ENCODE data around the gene MLF2. TPM values are rescaled to one million over a fixed set of nuclear protein-coding genes. Genes with fewer than 3 reads are reported as not detected.

Gene MLF2
- total and polyA plus RNA-seq, 2 of the 13 experiments (the other 11 are each of a cell fraction or from before 2014, with no cell fraction given) = 88.1 to 167 TPM

DNA sequence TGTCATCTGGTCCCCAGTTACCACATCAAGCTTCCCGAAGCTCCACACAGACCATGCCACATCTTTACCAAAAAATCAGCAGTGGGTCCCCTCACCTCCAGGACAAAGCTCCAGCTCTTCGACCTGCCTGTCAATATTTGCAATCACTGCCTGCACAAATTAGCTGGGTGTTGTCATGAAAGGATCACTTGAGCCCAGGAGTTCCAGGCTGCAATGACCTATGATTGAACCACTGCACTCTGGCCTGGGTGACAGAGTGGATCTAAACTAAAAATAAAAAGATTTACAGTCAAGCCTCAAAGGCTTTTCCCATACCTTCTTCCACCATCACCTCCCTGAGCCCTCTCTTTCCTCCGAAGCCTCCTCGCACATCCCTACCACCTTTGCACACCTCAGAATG lies 43.6 kb upstream of the MLF2 start (continued):
- no peak for TF ChIP-seq NFAT5 (CRISPR knock-in tag; IDR thresholded peaks at IDR 0.05)
- TF ChIP-seq, protein P1, sequence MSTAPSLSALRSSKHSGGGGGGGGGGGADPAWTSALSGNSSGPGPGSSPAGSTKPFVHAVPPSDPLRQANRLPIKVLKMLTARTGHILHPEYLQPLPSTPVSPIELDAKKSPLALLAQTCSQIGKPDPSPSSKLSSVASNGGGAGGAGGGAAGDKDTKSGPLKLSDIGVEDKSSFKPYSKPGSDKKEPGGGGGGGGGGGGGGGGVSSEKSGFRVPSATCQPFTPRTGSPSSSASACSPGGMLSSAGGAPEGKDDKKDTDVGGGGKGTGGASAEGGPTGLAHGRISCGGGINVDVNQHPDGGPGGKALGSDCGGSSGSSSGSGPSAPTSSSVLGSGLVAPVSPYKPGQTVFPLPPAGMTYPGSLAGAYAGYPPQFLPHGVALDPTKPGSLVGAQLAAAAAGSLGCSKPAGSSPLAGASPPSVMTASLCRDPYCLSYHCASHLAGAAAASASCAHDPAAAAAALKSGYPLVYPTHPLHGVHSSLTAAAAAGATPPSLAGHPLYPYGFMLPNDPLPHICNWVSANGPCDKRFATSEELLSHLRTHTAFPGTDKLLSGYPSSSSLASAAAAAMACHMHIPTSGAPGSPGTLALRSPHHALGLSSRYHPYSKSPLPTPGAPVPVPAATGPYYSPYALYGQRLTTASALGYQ (CRISPR knock-in tag; IDR thresholded peaks at IDR 0.05) = no peak

DNA sequence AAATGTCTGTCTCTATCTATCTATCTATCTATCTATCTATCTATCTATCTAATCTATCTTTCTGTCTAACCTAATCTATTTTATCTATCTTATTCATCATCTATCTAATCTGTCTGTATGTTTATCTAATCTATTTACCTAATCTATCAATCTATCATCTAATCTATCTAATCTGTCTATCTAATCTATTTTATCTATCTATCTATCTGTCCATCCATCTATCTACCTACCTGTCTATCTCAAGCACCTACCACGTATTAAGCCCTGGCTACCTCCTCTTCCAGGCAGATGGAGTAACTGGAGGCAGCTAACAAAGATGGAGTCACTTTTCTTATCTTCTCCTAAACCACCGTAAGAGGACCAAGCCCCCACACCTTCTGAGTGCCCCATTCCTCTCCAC lies 42.1 kb upstream of the MLF2 start:
- no peak overlapping the region for H3K4me3 ChIP-seq (replicated peaks in 1 of 3; ENCODE audit: insufficient read depth in 1 of 3, low read depth in 2 of 3, low read length in 3 of 3)
- intact Hi-C loops (cut with micrococcal nuclease; ENCODE audit: unreplicated experiment) = no loop called here
- no peak overlapping the region for H2AFZ ChIP-seq (ENCODE audit: low read length)
- no peaks in the 10 kb centered on the region for H3K79me2 ChIP-seq (ENCODE audit: insufficient read depth, low read length)
- H3K9me3 ChIP-seq (ENCODE audit: low read length) = no peaks in the 10 kb centered on the region
- H3K27me3 ChIP-seq (ENCODE audit: control insufficient read depth in 1 of 2, insufficient read depth in 2 of 2, low read length in 2 of 2) = no peaks in the 10 kb centered on the region
- DNase-seq (ENCODE audit: low spot score) = no peak
- ChIA-PET CTCF (ENCODE audit: low intra/inter-chr PET ratio, low total read pairs) (no interaction called here), POLR2A (no interaction called here)
- no peak overlapping the region for H3K9ac ChIP-seq (ENCODE audit: insufficient read depth, low read depth, low read length)
- no TSS peak for BruUV-seq (replicated peaks)
- H3K4me2 ChIP-seq (ENCODE audit: low read depth, low read length) = no peak overlapping the region
- no peaks in the 10 kb centered on the region for H3K36me3 ChIP-seq (replicated peaks in 1 of 2; ENCODE audit: control insufficient read depth in 1 of 2, insufficient read depth in 2 of 2, low read length in 2 of 2)
- no peak overlapping the region for H3K27ac ChIP-seq (ENCODE audit: extremely low read length, insufficient read depth, low read length)
- peaks cover 61% of the 10 kb centered on the region for H3K4me1 ChIP-seq (ENCODE audit: insufficient read depth, low read length)
- FAIRE-seq = no peak
- 95% methylated on average over 2 of the region's 2 CpGs for WGBS (ENCODE audit: low lambda C conversion rate)
- no peak for ATAC-seq
- in situ Hi-C loops (cut with HindIII; ENCODE audit: extremely low pct_ligation_motif_present, low pct_unique_long_range_greater_than_20kb) = no loop called here
- H4K20me1 ChIP-seq (ENCODE audit: insufficient read depth, low read length) = no peaks in the 10 kb centered on the region
- TF ChIP-seq SALL1 (CRISPR knock-in tag; IDR thresholded peaks at IDR 0.05) = no peak
- no peak for TF ChIP-seq IKZF5 (CRISPR knock-in tag; IDR thresholded peaks at IDR 0.05)
- TF ChIP-seq, protein P2, sequence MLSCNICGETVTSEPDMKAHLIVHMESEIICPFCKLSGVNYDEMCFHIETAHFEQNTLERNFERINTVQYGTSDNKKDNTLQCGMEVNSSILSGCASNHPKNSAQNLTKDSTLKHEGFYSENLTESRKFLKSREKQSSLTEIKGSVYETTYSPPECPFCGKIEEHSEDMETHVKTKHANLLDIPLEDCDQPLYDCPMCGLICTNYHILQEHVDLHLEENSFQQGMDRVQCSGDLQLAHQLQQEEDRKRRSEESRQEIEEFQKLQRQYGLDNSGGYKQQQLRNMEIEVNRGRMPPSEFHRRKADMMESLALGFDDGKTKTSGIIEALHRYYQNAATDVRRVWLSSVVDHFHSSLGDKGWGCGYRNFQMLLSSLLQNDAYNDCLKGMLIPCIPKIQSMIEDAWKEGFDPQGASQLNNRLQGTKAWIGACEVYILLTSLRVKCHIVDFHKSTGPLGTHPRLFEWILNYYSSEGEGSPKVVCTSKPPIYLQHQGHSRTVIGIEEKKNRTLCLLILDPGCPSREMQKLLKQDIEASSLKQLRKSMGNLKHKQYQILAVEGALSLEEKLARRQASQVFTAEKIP (CRISPR knock-in tag; IDR thresholded peaks at IDR 0.05; ENCODE audit: borderline replicate concordance) = no peak
- TF ChIP-seq, protein P3, sequence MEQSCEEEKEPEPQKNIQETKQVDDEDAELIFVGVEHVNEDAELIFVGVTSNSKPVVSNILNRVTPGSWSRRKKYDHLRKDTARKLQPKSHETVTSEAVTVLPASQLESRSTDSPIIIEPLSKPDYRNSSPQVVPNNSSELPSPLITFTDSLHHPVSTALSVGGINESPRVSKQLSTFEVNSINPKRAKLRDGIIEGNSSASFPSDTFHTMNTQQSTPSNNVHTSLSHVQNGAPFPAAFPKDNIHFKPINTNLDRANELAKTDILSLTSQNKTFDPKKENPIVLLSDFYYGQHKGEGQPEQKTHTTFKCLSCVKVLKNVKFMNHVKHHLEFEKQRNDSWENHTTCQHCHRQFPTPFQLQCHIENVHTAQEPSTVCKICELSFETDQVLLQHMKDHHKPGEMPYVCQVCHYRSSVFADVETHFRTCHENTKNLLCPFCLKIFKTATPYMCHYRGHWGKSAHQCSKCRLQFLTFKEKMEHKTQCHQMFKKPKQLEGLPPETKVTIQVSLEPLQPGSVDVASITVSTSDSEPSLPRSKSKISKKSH (CRISPR knock-in tag; IDR thresholded peaks at IDR 0.05; ENCODE audit: borderline replicate concordance) = no peak
- no peak for TF ChIP-seq CENPT (CRISPR knock-in tag; IDR thresholded peaks at IDR 0.05; ENCODE audit: low read depth)
- TF ChIP-seq ZBTB7B (CRISPR knock-in tag; IDR thresholded peaks at IDR 0.05) = no peak
- TF ChIP-seq ZBTB34 (CRISPR knock-in tag; IDR thresholded peaks at IDR 0.05) = no peak
